NCI-H2196 treated with DMSO at 0.1 percent for 48 hours (cell line): ENCODE data around the gene DGKD.

Experiments
- DNase-seq: peaks from one replicate; lab custom pipeline; 2025; ENCODE audit not compliant: unreplicated experiment; lab: John Stamatoyannopoulos, UW

DGKD gene, protein sequence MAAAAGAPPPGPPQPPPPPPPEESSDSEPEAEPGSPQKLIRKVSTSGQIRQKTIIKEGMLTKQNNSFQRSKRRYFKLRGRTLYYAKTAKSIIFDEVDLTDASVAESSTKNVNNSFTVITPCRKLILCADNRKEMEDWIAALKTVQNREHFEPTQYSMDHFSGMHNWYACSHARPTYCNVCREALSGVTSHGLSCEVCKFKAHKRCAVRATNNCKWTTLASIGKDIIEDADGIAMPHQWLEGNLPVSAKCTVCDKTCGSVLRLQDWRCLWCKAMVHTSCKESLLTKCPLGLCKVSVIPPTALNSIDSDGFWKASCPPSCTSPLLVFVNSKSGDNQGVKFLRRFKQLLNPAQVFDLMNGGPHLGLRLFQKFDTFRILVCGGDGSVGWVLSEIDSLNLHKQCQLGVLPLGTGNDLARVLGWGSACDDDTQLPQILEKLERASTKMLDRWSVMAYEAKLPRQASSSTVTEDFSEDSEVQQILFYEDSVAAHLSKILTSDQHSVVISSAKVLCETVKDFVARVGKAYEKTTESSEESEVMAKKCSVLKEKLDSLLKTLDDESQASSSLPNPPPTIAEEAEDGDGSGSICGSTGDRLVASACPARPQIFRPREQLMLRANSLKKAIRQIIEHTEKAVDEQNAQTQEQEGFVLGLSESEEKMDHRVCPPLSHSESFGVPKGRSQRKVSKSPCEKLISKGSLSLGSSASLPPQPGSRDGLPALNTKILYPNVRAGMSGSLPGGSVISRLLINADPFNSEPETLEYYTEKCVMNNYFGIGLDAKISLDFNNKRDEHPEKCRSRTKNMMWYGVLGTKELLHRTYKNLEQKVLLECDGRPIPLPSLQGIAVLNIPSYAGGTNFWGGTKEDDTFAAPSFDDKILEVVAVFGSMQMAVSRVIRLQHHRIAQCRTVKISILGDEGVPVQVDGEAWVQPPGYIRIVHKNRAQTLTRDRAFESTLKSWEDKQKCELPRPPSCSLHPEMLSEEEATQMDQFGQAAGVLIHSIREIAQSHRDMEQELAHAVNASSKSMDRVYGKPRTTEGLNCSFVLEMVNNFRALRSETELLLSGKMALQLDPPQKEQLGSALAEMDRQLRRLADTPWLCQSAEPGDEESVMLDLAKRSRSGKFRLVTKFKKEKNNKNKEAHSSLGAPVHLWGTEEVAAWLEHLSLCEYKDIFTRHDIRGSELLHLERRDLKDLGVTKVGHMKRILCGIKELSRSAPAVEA

DNA sequence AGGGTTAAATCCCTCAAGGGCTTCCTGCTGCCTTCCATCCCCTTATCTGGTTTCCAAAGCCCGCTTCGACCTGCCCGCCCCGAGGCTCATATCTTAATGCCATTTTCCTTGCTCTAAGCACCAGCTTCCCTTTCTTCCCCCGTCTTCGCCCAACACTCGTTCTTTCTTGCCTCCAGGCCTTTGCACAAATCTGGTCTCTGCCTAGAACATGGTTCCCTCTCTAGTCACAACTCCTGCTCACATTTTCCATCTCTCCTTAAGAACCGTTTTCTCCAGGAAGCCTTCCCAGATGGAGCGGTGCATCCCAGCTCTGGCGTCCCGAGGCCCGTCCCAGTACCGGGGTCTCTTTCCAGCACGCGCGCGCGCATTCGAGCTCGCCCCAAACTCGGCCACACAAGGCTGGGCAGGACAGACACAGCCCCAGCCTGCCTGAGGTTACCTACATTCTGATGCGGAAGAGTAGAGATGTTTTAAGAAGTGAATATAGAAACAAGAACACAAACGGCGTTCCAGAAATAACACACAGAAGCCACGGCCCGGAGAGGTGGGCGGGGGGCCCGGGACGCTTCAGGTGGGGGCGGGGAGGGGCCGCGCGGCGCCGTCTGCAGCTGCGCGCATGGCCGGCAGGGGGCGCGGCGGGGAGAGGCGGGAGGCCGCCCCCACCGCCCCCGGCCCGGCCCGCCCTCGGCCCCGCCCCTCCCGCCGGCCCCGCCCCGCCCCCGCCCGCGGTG, at the start of gene DGKD:
Gene DGKD, plus strand, starts transcription at position 726 of the 731 bp plus-strand sequence. CDS start 25 bp downstream, outside the sequence.
- peak; percentile 35 for DNase-seq

DNA sequence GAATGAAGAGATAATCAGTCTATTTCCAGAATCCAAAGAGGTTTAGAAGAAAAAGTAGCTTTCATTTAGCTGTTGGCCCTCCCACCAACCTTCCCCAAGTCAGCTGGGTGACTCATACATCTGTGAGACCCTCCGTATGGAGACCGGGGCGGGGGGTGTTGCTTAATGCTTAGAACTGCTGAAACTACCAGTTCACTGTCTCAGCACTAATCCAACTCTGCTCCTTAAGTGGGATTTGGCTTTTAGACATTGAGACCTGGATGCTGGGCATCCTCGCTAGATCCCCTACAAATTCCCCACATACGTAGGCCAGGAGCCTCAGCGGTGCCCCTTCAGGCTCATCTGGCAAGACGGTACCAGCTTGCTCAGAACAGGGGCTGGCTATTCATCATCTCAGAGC, 46.7 kb upstream of the DGKD start, which contains the start of gene SAG:
Gene SAG, plus strand, starts transcription at position 252 of the 400 bp plus-strand sequence. CDS start 1,374 bp downstream, outside the sequence.
- no peak for DNase-seq

DNA sequence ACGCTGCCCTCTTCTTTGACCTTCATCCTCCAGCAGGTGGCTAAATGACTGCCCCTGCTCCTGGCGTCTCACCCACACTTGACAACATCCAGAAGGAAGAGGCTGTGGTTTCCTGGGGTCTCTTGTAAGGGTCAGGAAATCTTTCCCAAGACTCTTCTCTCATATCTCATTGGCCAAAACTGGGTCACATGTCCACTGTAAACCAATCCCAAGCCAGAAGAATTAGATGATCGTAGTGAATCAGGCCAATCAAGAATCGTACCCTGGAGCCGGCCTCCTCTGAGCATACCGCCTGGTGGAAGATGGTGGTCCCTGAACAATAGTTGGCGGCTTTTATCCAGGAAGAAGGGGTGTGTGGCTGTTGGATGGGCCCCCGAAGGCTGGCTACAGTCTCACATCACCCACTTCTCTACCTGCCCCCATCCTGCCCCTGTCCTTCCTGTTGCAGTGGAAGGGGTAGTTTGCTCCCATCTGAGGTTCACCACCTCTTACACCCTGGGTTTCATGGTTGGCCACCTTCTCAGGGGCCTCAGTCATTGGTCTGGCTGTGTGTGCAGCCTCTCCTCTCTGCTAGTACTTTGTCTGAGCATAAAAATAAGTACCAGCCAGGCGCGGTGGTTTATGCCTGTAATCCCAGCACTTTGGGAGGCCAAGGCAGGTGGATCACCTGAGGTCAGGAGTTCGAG, 42.9 kb upstream of the DGKD start:
- no peak for DNase-seq

DNA sequence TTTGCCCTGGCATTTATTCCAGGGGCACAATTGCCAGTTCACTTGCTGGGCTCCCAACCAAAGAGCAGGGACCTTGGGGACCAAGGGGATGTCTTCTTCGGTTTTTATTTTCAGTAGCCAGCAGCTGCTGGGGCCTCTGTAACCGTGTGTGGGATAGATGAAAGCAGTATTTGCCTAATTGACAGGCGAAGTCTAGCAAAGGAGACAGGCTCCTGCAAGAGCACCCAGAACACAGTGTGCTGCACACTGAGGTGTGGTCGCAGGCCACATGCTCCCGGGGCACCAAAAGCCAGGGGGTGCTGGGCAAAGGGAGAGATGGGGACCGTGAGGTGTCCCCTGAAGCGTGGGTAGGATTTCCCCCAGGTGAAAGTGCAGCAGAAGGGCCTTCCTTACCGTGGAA, 41.4 kb upstream of the DGKD start:
- no peak for DNase-seq

DNA sequence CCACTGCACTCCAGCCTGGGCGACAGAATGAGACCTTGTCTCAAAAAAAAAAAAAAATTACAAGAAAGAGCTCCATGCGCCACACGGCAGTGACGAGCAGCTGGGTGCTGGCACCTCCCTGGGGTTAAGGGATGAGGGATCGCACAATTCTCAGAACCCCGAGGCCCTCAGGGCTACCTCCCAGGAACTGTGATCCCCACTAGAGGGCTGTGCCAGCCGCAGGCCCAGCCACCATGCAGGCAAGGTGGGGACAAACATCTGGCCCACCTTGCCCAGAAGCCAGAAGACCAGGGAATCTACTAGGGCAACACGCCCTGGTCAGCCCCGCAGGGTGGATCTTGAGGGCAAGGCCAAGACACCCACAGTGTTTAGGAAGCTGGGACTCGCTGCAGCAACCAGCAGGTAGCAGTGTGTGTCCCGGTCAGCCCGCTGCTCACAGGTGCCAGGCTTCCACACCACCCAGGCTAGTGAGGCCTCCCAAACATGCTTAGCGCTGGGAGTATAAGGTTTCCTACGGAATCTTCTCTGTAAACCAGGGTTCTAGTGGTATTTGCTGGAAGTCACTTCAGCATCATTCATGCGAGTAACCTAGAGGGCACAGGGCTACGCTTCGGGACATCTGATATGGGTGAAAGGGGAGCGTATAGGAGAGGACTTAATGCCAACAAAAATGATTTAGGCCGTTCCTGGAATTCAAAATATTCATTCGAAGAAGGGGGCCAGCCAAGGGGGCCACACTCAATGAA, 39.9 kb upstream of the DGKD start:
- DNase-seq: no peak

DNA sequence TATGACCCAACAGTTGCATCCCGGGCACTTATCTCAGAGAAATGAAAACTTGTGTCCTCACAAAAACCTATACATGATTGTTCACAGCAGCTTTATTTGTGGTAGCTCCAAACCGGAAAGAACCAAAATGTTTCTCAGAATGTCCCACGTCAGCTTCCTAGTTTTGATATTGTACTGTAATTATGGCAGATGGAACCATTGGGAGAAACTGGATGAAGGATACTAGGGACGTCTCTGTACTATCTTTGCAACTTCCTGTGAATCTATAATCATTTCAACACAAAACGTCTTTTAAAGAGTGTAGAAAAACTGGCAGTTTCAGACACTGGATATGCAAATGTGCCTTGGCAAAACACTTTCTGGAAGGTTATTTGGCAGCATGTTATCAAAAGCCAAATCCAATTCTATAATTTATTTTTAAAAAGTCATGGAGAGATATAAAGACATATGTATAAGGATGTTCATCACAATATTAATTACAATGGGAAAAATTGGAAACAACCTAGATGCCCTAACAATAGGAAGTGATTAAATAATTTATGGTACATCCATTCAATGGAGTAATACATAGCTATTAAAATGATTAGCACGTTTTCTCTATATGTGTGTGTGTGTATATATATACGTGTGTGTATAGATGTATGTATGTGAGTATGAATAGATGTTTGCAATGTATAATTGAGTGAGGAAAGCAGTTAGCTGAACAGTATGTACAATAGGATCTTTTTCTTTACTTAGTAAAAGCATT, 36.9 kb upstream of the DGKD start:
- no peak for DNase-seq

DNA sequence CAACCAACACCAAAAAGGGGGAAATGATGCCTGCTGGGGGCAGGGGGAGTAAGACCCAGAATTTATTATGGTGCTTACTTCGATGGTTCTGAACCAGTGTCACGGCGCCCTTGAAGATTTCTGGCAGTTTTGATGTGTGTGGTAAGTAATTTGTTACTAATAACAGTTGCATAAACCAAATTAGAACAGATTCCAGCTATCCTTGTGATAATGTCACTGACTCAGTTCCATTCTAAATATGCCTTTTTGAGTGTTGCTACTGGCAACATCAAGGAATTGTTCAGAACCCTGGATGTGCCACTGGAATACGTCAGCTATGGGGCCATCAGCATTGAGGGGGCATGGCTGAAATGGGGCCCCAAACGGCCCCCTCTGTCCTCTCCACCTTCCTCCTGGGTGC, 35.0 kb upstream of the DGKD start:
- no peak for DNase-seq

DNA sequence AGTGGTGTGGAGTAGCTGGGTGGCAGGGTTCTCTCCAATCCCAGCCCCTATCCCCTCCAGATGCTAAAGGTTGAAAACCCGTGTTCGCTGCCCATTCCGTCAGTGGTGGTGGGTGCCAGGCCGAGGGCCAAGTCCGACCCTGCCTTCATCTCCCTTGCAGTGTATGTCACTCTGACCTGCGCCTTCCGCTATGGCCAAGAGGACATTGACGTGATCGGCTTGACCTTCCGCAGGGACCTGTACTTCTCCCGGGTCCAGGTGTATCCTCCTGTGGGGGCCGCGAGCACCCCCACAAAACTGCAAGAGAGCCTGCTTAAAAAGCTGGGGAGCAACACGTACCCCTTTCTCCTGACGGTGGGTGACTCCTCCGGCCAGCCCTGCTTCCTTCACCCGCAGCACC, 33.8 kb upstream of the DGKD start:
- no peak for DNase-seq

DNA sequence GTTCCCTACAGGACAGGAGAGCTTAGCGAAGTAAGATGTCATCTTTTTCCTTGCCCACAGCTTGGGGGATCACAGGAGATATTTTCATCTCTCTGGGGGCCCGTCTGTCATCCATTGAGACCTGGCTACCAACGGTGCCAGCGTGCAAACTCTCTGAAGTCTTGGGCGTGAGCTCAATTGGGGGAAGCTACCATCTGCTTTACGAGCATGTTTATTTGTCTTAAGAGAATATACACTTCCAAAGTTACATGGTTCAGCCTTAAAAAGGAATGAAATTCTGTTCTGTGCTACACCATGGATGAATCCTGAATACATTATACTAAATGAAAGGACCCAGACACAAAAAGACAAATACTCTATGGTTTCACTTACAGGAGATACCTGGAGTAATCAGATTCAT, 33.1 kb upstream of the DGKD start:
- DNase-seq: no peak

DNA sequence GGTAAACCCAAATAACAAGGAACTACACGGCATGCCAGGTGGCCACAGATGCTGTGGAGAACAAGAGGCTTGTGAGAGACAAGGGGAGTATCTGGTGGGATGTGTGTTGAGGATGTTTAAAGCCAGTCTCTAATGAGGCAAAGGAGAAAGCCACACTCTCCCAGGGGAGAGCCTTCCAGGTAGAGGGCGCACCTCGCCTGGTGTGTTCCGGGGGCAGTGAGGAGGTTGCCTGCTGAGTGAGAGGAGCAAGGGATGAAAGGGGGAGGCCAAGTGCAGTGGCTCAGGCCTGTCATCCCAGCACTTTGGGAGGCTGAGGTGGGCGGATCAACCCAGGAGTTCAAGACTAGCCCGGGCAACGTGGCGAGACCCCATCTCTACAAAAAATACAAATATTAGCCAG, 30.4 kb upstream of the DGKD start:
- DNase-seq: no peak

DNA sequence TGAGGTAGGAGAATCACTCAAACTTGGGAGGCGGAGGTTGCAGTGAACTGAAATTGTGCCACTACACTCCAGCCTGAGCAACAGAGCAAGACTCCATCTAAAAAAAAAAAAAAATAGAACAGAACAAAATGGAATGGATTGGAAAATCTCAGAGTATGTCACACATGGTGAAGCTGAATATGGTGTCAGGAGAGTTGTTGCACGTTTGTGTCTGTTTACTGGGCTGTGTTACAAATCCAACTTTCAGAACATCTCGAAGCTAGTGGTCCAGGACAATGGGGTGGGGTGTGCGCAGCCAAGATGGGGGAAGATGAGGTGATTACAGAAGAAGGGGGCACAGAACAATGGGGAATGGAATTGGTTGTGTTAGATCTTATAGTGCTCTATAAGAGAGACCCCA, 29.0 kb upstream of the DGKD start:
- DNase-seq: no peak

DNA sequence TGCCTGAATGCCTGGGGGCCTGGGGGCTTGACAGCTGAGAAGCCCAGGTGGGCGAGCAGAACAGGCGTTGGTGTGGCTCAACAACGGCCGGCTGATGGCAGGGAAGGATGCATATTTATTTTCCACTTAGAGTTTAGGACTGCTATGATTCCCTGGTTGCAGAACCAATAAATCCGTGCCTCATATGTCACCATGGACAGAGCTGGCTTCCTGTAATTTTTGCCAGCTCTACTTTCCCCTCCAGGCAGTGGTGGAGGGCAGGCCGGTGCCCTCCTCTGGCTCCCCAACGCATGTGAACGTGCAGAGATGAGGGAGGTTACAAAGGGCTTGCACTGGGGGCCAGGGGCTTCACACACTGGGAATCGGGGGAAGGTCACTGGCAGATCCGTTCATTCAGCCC, 28.5 kb upstream of the DGKD start:
- no peak for DNase-seq

DNA sequence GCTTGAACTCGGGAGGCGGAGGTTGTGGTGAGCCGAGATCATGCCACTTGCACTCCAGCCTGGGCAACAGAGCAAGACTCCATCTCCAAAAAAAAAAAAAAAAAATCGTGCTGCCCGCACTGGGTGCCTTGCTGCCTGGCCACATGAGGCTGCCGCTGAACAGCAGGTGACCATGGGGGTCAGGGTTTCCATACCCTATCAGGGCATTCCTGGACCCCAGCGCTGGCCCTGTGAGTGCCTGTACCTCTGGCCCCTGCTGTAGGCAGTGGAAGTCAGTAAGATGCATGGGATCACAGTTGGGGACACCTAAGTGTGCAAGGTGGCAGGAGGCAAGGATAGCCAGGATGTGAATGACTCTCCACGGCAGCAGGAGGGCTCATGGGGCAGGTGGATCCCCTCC, 27.8 kb upstream of the DGKD start:
- DNase-seq: no peak

DNA sequence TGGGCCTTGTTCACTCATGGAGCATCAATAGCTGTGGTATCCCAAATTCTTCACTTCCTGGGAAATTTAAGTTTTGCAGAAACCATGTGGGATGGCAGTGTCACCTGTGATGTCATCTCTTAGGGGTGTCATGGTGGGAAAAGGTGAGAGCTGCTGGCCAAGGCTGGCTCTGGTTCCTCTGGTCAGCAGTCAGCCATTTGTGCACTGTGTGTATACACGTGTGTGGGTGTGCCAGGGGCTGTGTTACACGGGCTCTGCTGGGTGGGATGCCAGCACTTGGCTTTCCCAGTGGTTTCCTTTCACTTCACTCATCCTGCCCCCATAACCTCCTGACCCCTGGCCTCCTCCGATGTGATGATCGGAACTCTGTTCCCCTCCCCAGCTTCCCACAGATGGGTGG, 25.4 kb upstream of the DGKD start:
- DNase-seq: no peak

DNA sequence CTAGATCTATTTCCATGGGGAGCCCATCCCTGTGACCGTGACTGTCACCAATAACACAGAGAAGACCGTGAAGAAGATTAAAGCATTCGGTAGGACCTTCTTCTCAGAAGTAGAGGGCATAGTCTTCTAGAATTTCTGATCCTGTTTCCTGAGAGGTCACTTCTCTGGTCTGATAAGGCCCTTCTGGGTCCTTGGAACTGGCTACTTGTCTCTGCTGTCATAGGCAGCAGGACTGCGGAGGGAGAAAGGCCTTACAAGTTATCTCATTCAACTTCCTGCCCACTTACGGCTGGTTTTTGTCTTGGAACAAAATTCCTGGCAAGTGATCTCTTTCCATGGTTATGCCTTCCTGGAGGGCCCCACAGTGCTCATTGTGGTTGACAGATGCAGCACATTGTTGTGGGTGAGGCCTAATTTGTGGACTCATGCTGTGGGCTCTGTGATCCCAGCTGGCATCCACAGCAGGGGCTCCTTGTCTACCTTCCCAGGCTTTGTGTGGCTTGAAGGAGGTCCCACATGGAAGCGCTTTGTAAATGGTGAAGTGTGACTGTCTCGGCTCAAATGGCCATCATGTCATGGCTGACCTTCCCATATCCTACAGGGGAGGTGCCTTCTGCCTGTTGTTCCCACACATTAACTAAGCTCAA, 24.7 kb upstream of the DGKD start:
- DNase-seq: no peak

DNA sequence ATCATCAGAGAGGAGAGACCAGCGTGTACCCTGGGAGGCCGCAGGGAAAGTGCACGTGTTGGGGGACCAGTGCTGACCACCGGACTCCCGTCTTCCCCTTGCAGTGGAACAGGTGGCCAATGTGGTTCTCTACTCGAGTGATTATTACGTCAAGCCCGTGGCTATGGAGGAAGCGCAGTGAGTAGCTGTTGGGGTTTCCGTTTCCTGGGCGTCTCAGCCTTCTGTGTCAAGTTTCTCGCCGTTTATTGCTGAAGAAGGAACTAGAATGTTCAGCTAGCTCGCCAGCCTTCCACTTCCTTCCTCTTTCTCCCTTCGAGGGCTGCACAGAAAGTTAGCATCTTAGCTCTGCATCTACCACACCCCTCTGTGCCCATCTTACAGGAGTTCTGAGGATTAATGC, 22.8 kb upstream of the DGKD start:
- DNase-seq: no peak

DNA sequence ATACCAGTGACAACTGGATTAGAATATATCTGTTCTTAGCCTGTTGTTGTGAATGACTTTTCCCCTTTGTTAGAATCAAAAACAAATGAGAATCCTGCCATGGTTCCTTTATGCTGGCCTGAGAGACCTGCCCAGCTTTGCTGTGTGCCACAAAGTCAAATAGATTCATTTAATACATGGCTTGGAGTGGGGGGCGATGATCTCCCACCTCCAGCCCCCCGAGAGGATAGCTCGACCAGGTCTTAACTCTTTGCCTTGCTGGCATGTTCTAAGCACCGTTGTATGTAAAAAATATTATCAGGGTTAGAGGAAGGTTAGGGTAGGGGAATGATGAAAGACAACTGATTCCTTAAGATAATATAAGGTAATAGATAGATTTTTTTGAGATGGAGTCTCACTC, 22.2 kb upstream of the DGKD start:
- no peak for DNase-seq

DNA sequence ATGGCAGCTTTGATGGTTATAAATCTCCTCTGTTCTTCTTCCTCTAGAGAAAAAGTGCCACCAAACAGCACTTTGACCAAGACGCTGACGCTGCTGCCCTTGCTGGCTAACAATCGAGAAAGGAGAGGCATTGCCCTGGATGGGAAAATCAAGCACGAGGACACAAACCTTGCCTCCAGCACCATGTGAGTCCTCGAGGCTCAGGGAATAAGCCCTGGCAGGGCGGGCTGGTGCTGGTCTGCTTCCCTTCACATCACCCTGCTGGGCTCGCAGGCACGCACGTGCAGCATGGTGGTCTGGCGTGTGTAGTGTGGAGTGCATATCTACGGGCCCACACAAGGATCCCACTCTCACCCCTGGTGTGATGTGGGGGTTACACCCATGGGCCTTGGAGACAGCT, 19.4 kb upstream of the DGKD start:
- DNase-seq: no peak
